GM23338 (cell line): ENCODE results near the gene OMA1.

Source experiments
- EZH2 ChIP-seq: fragments of 200-600 bp; sonication (generic); IDR thresholded peaks from one replicate; pipeline ENCODE4 v1.8.0; 2017; ENCODE audit warnings: antibody characterized with exemption, mild to moderate bottlenecking, low read depth; ENCODE audit not compliant: unreplicated experiment
- JUNB ChIP-seq: IDR thresholded peaks from one replicate; pipeline ENCODE4 v1.6.1; 2016; ENCODE audit warnings: antibody characterized with exemption; ENCODE audit not compliant: unreplicated experiment
- POLR2AphosphoS5 ChIP-seq: IDR thresholded peaks from 2 replicates; pipeline ENCODE4 v1.6.1; 2016; ENCODE audit warnings: antibody characterized with exemption, low read depth
- ZNF114 ChIP-seq: fragments of 250-450 bp; sonication (Bioruptor Pico); IDR thresholded peaks from 2 replicates; pipeline ENCODE4 v1.5.0; 2020; ENCODE audit warnings: mild to moderate bottlenecking, moderate library complexity
- TF ChIP-seq, protein P1 (sequence below), 2 experiments: fragments of 200-600 bp in 1 of 2; sonication (generic) in 1 of 2; conservative IDR thresholded peaks; 2 replicates each; pipeline versions ENCODE4 v1.5.1 to v1.6.1; 2016 to 2017; ENCODE audit warnings: antibody characterized with exemption in 2 of 2, low read depth in 2 of 2, mild to moderate bottlenecking in 2 of 2, moderate library complexity in 1 of 2
- TF ChIP-seq, protein P2 (sequence below): IDR thresholded peaks from one replicate; pipeline ENCODE4 v1.6.1; 2018; ENCODE audit warnings: antibody characterized with exemption; ENCODE audit not compliant: unreplicated experiment

GRCh38 chr1:58447042-58447441, 99.5 kb downstream of the OMA1 start:
- TF ChIP-seq, protein P1, sequence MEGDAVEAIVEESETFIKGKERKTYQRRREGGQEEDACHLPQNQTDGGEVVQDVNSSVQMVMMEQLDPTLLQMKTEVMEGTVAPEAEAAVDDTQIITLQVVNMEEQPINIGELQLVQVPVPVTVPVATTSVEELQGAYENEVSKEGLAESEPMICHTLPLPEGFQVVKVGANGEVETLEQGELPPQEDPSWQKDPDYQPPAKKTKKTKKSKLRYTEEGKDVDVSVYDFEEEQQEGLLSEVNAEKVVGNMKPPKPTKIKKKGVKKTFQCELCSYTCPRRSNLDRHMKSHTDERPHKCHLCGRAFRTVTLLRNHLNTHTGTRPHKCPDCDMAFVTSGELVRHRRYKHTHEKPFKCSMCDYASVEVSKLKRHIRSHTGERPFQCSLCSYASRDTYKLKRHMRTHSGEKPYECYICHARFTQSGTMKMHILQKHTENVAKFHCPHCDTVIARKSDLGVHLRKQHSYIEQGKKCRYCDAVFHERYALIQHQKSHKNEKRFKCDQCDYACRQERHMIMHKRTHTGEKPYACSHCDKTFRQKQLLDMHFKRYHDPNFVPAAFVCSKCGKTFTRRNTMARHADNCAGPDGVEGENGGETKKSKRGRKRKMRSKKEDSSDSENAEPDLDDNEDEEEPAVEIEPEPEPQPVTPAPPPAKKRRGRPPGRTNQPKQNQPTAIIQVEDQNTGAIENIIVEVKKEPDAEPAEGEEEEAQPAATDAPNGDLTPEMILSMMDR (conservative IDR thresholded peaks at IDR 0.05; ENCODE audit: low read depth in 2 of 2): no peak
- no peak for TF ChIP-seq EZH2
- TF ChIP-seq, protein P2, sequence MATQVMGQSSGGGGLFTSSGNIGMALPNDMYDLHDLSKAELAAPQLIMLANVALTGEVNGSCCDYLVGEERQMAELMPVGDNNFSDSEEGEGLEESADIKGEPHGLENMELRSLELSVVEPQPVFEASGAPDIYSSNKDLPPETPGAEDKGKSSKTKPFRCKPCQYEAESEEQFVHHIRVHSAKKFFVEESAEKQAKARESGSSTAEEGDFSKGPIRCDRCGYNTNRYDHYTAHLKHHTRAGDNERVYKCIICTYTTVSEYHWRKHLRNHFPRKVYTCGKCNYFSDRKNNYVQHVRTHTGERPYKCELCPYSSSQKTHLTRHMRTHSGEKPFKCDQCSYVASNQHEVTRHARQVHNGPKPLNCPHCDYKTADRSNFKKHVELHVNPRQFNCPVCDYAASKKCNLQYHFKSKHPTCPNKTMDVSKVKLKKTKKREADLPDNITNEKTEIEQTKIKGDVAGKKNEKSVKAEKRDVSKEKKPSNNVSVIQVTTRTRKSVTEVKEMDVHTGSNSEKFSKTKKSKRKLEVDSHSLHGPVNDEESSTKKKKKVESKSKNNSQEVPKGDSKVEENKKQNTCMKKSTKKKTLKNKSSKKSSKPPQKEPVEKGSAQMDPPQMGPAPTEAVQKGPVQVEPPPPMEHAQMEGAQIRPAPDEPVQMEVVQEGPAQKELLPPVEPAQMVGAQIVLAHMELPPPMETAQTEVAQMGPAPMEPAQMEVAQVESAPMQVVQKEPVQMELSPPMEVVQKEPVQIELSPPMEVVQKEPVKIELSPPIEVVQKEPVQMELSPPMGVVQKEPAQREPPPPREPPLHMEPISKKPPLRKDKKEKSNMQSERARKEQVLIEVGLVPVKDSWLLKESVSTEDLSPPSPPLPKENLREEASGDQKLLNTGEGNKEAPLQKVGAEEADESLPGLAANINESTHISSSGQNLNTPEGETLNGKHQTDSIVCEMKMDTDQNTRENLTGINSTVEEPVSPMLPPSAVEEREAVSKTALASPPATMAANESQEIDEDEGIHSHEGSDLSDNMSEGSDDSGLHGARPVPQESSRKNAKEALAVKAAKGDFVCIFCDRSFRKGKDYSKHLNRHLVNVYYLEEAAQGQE: no peak
- no peak for TF ChIP-seq ZNF114
- no peak for TF ChIP-seq POLR2AphosphoS5
- TF ChIP-seq JUNB: no peak
